ENCODE data around the gene ATP13A4. TPM values are rescaled to one million over a fixed set of nuclear protein-coding genes. Genes with fewer than 3 reads are reported as not detected.

ATP13A4 gene
- total and polyA plus RNA-seq, 2 of the 8 experiments (the other 6 are each of a cell fraction or from before 2014, with no cell fraction given) = 0.12 TPM; not detected in 1

GRCh38 chr3:193552923-193553322, 1.8 kb downstream of the ATP13A4 start (continued):
- TF ChIP-seq RXRA (IDR thresholded peaks at IDR 0.05; ENCODE audit: insufficient read depth, low read depth, low read length) (no peak), HDAC6 (IDR thresholded peaks at IDR 0.05; ENCODE audit: low read depth, low read length) (no peak)
